RPMI7951 (cell line): ENCODE data around the gene LMTK3. TPM values are rescaled to one million over a fixed set of nuclear protein-coding genes. Genes with fewer than 3 reads are reported as not detected.

Source experiments
- DNase-seq: peaks from one replicate; pipeline ENCODE4 v3.0.0-alpha.2; 2012; ENCODE audit warnings: low read depth
- total RNA-seq: library from RNA; depleted of rRNA; stranded (reverse); fragments of >200 nt; shearing (Covaris generic); gene quantifications from 2 replicates; pipeline ENCODE4 v1.2.3, GENCODE V29; 2014; rRNA removed

LMTK3 gene
- total RNA-seq, 1 experiment from 2014 or later = not detected

DNA sequence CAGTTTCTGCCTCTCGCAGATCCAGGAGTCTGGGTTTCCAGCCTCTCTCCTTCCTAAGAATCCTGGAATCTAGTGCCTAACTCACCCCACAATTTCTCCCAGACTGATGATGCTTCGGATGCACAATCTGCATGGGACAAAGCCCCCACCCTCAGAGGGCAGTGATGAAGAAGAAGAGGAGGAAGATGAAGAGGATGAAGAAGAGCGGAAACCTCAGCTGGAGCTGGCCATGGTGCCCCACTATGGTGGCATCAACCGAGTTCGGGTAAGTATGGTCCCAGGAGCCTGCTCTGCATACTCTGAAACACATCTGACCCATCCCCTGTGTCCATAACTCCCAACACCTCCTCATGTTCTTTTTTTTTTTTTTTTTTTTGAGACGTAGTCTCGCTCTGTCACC, 65.1 kb downstream of the LMTK3 start:
- no peak for DNase-seq

- DNase-seq = peak; percentile 95
Observed at GRCh38 chr19:48445606-48446481, 65.8 kb downstream of the LMTK3 start, which contains the start of gene GRWD1. Gene GRWD1 (plus strand): TSS chr19:48445983. CDS start chr19:48446006, 23 bp downstream.

- peak; percentile 91 for DNase-seq
Observed at GRCh38 chr19:48445256-48445605, 66.4 kb downstream of the LMTK3 start.

- DNase-seq = no peak
Observed at GRCh38 chr19:48444936-48445200, 66.8 kb downstream of the LMTK3 start.

GRCh38 chr19:48444129-48444935, 67.3 kb downstream of the LMTK3 start:
- no peak for DNase-seq

- no peak for DNase-seq
Observed at GRCh38 chr19:48443731-48444128, 67.9 kb downstream of the LMTK3 start.

- no peak for DNase-seq
Observed at GRCh38 chr19:48443256-48443655, 68.4 kb downstream of the LMTK3 start.

- no peak for DNase-seq
Observed at GRCh38 chr19:48442116-48443035, 69.3 kb downstream of the LMTK3 start.

GRCh38 chr19:48441360-48442050, 70.1 kb downstream of the LMTK3 start:
- no peak for DNase-seq

GRCh38 chr19:48436586-48436985, 75.0 kb downstream of the LMTK3 start:
- no peak for DNase-seq

Other genes with a start within 250 kb of the LMTK3 start
- 0.24 and 0.49 TPM in 2 replicates for gene ZNF114, start 241.8 kb downstream of the LMTK3 start, total RNA-seq
- 246 and 286 TPM in 2 replicates for gene EMP3, start 186.3 kb downstream of the LMTK3 start, total RNA-seq
- gene TMEM143, start 147.9 kb downstream of the LMTK3 start, total RNA-seq = 4.4 and 6.4 TPM in 2 replicates
- gene SYNGR4, start 147.5 kb downstream of the LMTK3 start, total RNA-seq = not detected in 2 replicates
- gene KDELR1, start 120.3 kb downstream of the LMTK3 start, total RNA-seq = 153 and 156 TPM in 2 replicates
- gene GRIN2D, start 118.2 kb downstream of the LMTK3 start, total RNA-seq = 0.60 and 0.68 TPM in 2 replicates
- gene GRWD1, start 65.9 kb downstream of the LMTK3 start, total RNA-seq = 28.2 and 38.0 TPM in 2 replicates
- gene KCNJ14, start 56.3 kb downstream of the LMTK3 start, total RNA-seq = 0.48 and 1.1 TPM in 2 replicates
- 39.0 and 74.3 TPM in 2 replicates for gene CYTH2, start 42.5 kb downstream of the LMTK3 start, total RNA-seq
- 0.39 TPM in 1 of 2 replicates, not detected in the other for gene SULT2B1, start 40.3 kb upstream of the LMTK3 start, total RNA-seq
- not detected in 2 replicates for gene SPACA4, start 94.9 kb upstream of the LMTK3 start, total RNA-seq
- gene FAM83E, start 103.2 kb upstream of the LMTK3 start, total RNA-seq = 1.6 TPM in 1 of 2 replicates, not detected in the other
- gene RPL18, start 107.3 kb upstream of the LMTK3 start, total RNA-seq = 2,104 and 2,291 TPM in 2 replicates
- 4.7 and 7.7 TPM in 2 replicates for gene SPHK2, start 107.7 kb upstream of the LMTK3 start, total RNA-seq
- 16.6 and 17.2 TPM in 2 replicates for gene DBP, start 125.5 kb upstream of the LMTK3 start, total RNA-seq
- 2.1 and 3.8 TPM in 2 replicates for gene CA11, start 134.4 kb upstream of the LMTK3 start, total RNA-seq
- 0.39 TPM in 1 of 2 replicates, not detected in the other for gene NTN5, start 161.2 kb upstream of the LMTK3 start, total RNA-seq
- not detected in 2 replicates for gene FUT2, start 184.1 kb upstream of the LMTK3 start, total RNA-seq
- gene MAMSTR, start 207.9 kb upstream of the LMTK3 start, total RNA-seq = 0.24 and 0.39 TPM in 2 replicates
- 1.9 and 2.3 TPM in 2 replicates for gene RASIP1, start 228.8 kb upstream of the LMTK3 start, total RNA-seq
- gene IZUMO1, start 235.1 kb upstream of the LMTK3 start, total RNA-seq = 0.12 TPM in 1 of 2 replicates, not detected in the other
- 0.60 and 0.78 TPM in 2 replicates for gene FUT1, start 240.8 kb upstream of the LMTK3 start, total RNA-seq
- gene FGF21, start 243.7 kb upstream of the LMTK3 start, total RNA-seq = not detected in 2 replicates